ENCODE data around the gene LRP5.

DNA sequence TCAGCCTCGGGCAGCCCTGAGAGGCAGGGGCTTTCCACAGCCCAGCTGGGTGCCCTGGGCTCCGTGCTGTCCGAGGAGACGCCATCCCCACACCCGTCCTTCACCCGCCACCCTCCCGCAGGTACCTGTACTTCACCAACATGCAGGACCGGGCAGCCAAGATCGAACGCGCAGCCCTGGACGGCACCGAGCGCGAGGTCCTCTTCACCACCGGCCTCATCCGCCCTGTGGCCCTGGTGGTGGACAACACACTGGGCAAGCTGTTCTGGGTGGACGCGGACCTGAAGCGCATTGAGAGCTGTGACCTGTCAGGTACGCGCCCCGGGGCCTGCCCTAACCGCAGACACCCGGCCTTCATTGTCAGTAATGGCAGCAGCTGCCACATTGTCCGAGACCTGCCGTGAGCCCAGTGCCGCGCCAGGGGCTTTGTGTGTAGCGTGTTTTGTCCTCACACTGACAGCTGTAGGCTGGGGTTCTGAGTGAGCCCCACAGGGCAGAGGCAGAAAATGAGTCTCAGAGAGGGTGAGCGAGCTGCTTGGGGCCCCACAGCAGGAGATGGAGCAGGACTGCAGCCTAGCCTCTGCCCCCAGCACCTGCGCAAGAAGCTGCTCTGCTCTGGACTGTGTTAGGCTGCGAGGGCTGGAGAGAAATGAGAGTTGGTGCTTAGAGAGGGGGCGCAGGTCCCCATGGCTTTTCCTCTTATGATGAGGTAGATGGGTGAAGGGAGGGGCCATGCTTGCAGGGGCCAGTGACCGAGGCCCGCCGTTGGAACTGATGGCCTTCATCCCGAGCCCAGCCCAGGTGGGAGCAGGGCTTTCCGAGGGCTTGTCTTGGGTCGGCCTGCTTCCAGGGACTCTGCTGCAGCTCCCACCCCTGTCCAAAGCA, 112.8 kb downstream of the LRP5 start:
- no peak for TF ChIP-seq POLR2A (IDR thresholded peaks at IDR 0.05)
- no peak for TF ChIP-seq CTCF (IDR thresholded peaks at IDR 0.05 in 8 of 11, conservative IDR thresholded peaks at IDR 0.05 in 3 of 11)
